Neural progenitor cell (in vitro differentiated cells): ENCODE data around the gene CPLX3. TPM values are rescaled to one million over a fixed set of nuclear protein-coding genes. Genes with fewer than 3 reads are reported as not detected.

ENCODE experiments used
- DNase-seq: peaks from one replicate; pipeline ENCODE4 v3.0.0-alpha.2; 2016; ENCODE audit warnings: low spot score
- H2AFZ ChIP-seq: fragments of 200-600 bp; sonication (generic); replicated peaks from 2 replicates; pipeline ENCODE4 v1.6.1; 2016; ENCODE audit warnings: antibody characterized with exemption
- H3F3A ChIP-seq: fragments of 200-600 bp; sonication (generic); 2 replicates; pipeline ENCODE4 v1.6.1; 2016; ENCODE audit warnings: antibody characterized with exemption, low read depth
- H3K27ac ChIP-seq: fragments of 200-600 bp; sonication (generic); 2 replicates; pipeline ENCODE4 v1.5.1; 2016; ENCODE audit warnings: mild to moderate bottlenecking
- H3K27me3 ChIP-seq: fragments of 200-600 bp; sonication (generic); 2 replicates; pipeline ENCODE4 v1.6.1; 2016; ENCODE audit warnings: mild to moderate bottlenecking, moderate library complexity
- H3K36me3 ChIP-seq: fragments of 200-600 bp; sonication (generic); 2 replicates; pipeline ENCODE4 v1.5.1; 2016
- H3K4me1 ChIP-seq: fragments of 200-600 bp; sonication (generic); 2 replicates; pipeline ENCODE4 v1.6.1; 2016; ENCODE audit warnings: mixed run types
- H3K4me2 ChIP-seq: fragments of 200-600 bp; sonication (generic); 2 replicates; pipeline ENCODE4 v1.6.1; 2016
- H3K4me3 ChIP-seq: fragments of 200-600 bp; sonication (generic); 2 replicates; pipeline ENCODE4 v1.5.1; 2016
- H3K79me2 ChIP-seq: fragments of 200-600 bp; sonication (generic); 2 replicates; pipeline ENCODE4 v1.6.1; 2016; ENCODE audit warnings: low read depth
- H3K9ac ChIP-seq: fragments of 200-600 bp; sonication (generic); 2 replicates; pipeline ENCODE4 v1.6.1; 2016
- H3K9me3 ChIP-seq: fragments of 200-600 bp; sonication (generic); 2 replicates; pipeline ENCODE4 v1.5.1; 2016; ENCODE audit warnings: low read depth
- H4K20me1 ChIP-seq: fragments of 200-600 bp; sonication (generic); 2 replicates; pipeline ENCODE4 v1.6.1; 2016; ENCODE audit warnings: low read depth
- H3K27ac Mint-ChIP-seq: 3 replicates; pipeline ENCODE4 v1.8.0; 2021; ENCODE audit warnings: mixed read lengths
- H3K27me3 Mint-ChIP-seq: 2 replicates; pipeline ENCODE4 v1.8.0; 2022; ENCODE audit warnings: low read depth, mild to moderate bottlenecking, inconsistent platforms, moderate library complexity, mixed read lengths; ENCODE audit not compliant: insufficient read depth
- H3K36me3 Mint-ChIP-seq: 3 replicates; pipeline ENCODE4 v1.8.0; 2021; ENCODE audit warnings: mixed read lengths
- H3K4me1 Mint-ChIP-seq: 3 replicates; pipeline ENCODE4 v1.8.0; 2021; ENCODE audit warnings: mixed read lengths
- H3K4me3 Mint-ChIP-seq: 3 replicates; pipeline ENCODE4 v1.8.0; 2021; ENCODE audit warnings: mild to moderate bottlenecking, moderate library complexity, mixed read lengths
- H3K9me3 Mint-ChIP-seq: 3 replicates; pipeline ENCODE4 v1.8.0; 2020; ENCODE audit warnings: mixed read lengths
- CTCF ChIP-seq: fragments of 200-600 bp; sonication (generic); IDR thresholded peaks from 2 replicates; pipeline ENCODE4 v1.5.1; 2017; ENCODE audit warnings: antibody characterized with exemption, mild to moderate bottlenecking
- EZH2 ChIP-seq: fragments of 200-600 bp; sonication (generic); IDR thresholded peaks from 2 replicates; pipeline ENCODE4 v1.6.1; 2017; ENCODE audit warnings: antibody characterized with exemption, mild to moderate bottlenecking, moderate library complexity
- EZH2phosphoT487 ChIP-seq: fragments of 200-600 bp; sonication (generic); IDR thresholded peaks from 2 replicates; pipeline ENCODE4 v1.6.1; 2017; ENCODE audit warnings: antibody characterized with exemption
- microRNA-seq: library from miRNA; unstranded; fragments of <30 nt; microRNA quantifications from one replicate; pipeline ENCODE4, GENCODE V29; 2016
- small RNA-seq: library from RNA; depleted of rRNA; stranded (forward); fragments of <200 nt; gene quantifications from one replicate; pipeline ENCODE3, GENCODE V24; 2015
- total RNA-seq: library from RNA; depleted of rRNA; stranded (reverse); fragments of >200 nt; gene quantifications from 2 replicates; pipeline ENCODE4 v1.2.3, GENCODE V29; 2015; ENCODE audit warnings: low replicate concordance

The CPLX3 gene
- total RNA-seq, 1 donor from 2014 or later = not detected

DNA sequence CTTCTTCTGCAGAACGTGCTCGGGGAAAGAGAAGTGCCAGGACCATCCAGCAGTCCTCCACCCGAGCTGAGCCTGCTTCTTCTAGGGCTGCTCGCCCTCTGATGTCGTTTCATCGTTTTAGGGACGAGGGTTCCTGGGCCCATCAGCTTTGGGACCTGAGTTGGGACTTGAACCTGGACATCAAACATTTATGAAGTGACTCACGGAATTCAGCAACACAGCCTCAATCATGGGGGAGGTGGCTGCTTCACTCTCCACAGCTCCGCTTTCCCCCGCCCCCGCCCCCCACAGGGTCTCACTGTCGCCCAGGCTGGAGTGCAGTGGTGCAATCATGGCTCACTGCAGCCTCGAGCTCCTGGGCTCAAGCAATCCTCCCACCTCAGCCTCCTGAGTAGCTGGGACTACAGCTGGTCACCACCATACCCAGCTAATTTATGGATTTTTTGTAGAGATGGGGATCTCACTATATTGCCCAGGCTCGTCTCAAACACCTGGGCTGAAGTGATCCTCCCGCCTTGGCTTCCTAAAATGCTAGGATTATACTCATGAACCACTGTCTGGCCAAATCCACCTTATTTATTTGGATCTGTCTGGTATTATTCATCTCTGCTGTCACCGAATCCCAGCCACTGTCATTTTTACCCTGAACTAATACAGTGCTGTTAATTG, 47.5 kb downstream of the CPLX3 start:
- Mint-ChIP-seq H3K36me3 (peaks cover 6% of the 10 kb centered on the region), H3K4me3 (peak overlapping the region; percentile 94), H3K27ac (no peak overlapping the region), H3K4me1 (peaks cover 24% of the 10 kb centered on the region), H3K27me3 (peaks cover 5% of the 10 kb centered on the region), H3K9me3 (no peaks in the 10 kb centered on the region)
- Histone ChIP-seq H3K4me2 (peak overlapping the region; percentile 93), H3K9me3 (no peaks in the 10 kb centered on the region), H3K27me3 (no peaks in the 10 kb centered on the region), H4K20me1 (peaks cover 32% of the 10 kb centered on the region), H3K9ac (no peak overlapping the region), H3F3A (peaks cover 6% of the 10 kb centered on the region), H3K79me2 (peaks cover 39% of the 10 kb centered on the region), H2AFZ (peak overlapping the region; percentile 92), H3K27ac (no peak overlapping the region), H3K36me3 (no peaks in the 10 kb centered on the region), H3K4me3 (peak overlapping the region; percentile 86), H3K4me1 (peaks cover 4% of the 10 kb centered on the region)
- TF ChIP-seq EZH2 = no peak
- no peak for TF ChIP-seq CTCF
- no peak for TF ChIP-seq EZH2phosphoT487
- DNase-seq = peak; percentile 33

DNA sequence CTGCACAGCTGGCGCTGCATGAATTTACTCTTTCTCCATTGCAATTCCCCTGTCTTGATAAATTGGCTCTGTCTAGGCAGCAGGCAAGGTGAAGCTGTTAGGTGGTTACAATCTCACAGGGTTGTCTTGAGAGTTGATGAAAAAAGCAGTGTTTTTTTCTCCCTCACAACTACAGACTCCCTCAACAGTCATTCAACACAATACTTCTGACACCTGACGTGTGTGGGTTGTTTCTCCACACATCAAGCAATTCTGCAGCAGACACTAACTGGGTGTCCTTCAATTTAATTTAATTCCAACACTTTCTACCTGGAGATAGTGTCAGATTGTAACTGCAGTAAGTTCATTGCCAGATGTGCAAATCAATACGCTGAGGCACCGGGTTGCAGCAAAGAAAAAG, 51.8 kb downstream of the CPLX3 start:
- no peaks in the 10 kb centered on the region for H3K79me2 ChIP-seq
- no peaks in the 10 kb centered on the region for H4K20me1 ChIP-seq
- H3K36me3 ChIP-seq = no peaks in the 10 kb centered on the region
- no peak overlapping the region for H3K9ac ChIP-seq
- peaks cover 7% of the 10 kb centered on the region for H3K4me1 ChIP-seq
- no peak for DNase-seq
- Mint-ChIP-seq H3K4me1 (peaks cover 5% of the 10 kb centered on the region), H3K27me3 (peaks cover 6% of the 10 kb centered on the region), H3K4me3 (no peak overlapping the region), H3K27ac (no peak overlapping the region), H3K36me3 (no peaks in the 10 kb centered on the region), H3K9me3 (no peaks in the 10 kb centered on the region)
- H2AFZ ChIP-seq = no peak overlapping the region
- peaks cover 6% of the 10 kb centered on the region for H3F3A ChIP-seq
- no peak overlapping the region for H3K4me3 ChIP-seq
- TF ChIP-seq EZH2 = no peak
- no peak for TF ChIP-seq EZH2phosphoT487
- no peak for TF ChIP-seq CTCF
- no peak overlapping the region for H3K4me2 ChIP-seq
- no peak overlapping the region for H3K27ac ChIP-seq
- H3K9me3 ChIP-seq = no peaks in the 10 kb centered on the region
- H3K27me3 ChIP-seq = no peaks in the 10 kb centered on the region

Small RNA genes within 50 kb of the gene (microRNA-seq; reads per million reads assigned to microRNA genes)
- not detected for gene MIR4513
- not detected for gene MIR6882

Small RNA genes within 50 kb of the gene (small RNA-seq; reads per million reads assigned to genes)
- not detected for gene CPLX3
- not detected for gene MIR4513
- gene MIR6882 = not detected

Other genes with a start within 250 kb of the CPLX3 start
- 66.1 and 106 TPM in 2 replicates for gene CLK3, start 210.8 kb upstream of the CPLX3 start, total RNA-seq
- gene EDC3, start 130.6 kb upstream of the CPLX3 start, total RNA-seq = 16.6 and 24.4 TPM in 2 replicates
- 0.15 TPM in 1 of 2 replicates, not detected in the other for gene CYP1A1, start 101.1 kb upstream of the CPLX3 start, total RNA-seq
- not detected in 2 replicates for gene CYP1A2, start 77.8 kb upstream of the CPLX3 start, total RNA-seq
- gene CSK, start 44.5 kb upstream of the CPLX3 start, total RNA-seq = 18.3 and 25.4 TPM in 2 replicates
- not detected in 2 replicates for gene LMAN1L, start 13.8 kb upstream of the CPLX3 start, total RNA-seq
- 22.7 and 37.4 TPM in 2 replicates for gene ULK3, start 16.5 kb downstream of the CPLX3 start, total RNA-seq
- gene SCAMP2, start 46.7 kb downstream of the CPLX3 start, total RNA-seq = 19.4 and 44.5 TPM in 2 replicates
- 77.7 and 106 TPM in 2 replicates for gene MPI, start 63.4 kb downstream of the CPLX3 start, total RNA-seq
- gene FAM219B, start 80.2 kb downstream of the CPLX3 start, total RNA-seq = 120 and 124 TPM in 2 replicates
- gene COX5A, start 111.4 kb downstream of the CPLX3 start, total RNA-seq = 144 and 200 TPM in 2 replicates
- gene RPP25, start 130.1 kb downstream of the CPLX3 start, total RNA-seq = 2.5 and 7.2 TPM in 2 replicates
- 16.4 and 24.9 TPM in 2 replicates for gene SCAMP5, start 168.9 kb downstream of the CPLX3 start, total RNA-seq
- gene PPCDC, start 197.0 kb downstream of the CPLX3 start, total RNA-seq = 15.8 and 38.6 TPM in 2 replicates